ENCODE results near the gene CCS.
"Not testable (repeated sequence)": the region's sequence is repeated elsewhere in the genome, so short reads cannot be mapped to it uniquely, and the experiment has no call there.

Gene CCS

DNA sequence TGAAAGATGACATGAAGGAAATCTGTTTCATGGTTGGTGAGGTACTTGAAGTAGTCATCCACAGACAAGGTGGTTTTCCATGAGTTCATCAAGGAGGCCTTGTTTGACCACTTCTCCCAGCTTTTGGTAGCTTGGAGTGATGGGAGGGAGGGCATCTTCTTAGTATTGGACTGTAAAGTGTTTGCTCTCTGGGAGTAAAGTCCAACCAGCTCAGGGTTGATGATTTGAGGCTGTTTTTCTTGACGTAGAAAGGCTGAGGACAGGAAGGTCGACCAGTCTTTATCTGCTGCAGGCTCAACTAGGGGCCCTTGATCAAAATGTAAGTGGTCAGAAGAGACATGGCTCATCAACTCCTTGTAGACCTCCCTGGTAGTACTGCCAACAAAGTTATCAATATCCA, 1.8 kb upstream of the CCS start:
- no peak for DNase-seq (ENCODE audit: low read depth in 2 of 2)

GRCh38 chr11:66593303-66593635, 284 bp downstream of the CCS start:
- DNase-seq (ENCODE audit: low read depth in 2 of 2), result no peak

- DNase-seq (ENCODE audit: low read depth in 2 of 2), result no peak
Measured at GRCh38 chr11:66593650-66594049, 665 bp downstream of the CCS start.

DNA sequence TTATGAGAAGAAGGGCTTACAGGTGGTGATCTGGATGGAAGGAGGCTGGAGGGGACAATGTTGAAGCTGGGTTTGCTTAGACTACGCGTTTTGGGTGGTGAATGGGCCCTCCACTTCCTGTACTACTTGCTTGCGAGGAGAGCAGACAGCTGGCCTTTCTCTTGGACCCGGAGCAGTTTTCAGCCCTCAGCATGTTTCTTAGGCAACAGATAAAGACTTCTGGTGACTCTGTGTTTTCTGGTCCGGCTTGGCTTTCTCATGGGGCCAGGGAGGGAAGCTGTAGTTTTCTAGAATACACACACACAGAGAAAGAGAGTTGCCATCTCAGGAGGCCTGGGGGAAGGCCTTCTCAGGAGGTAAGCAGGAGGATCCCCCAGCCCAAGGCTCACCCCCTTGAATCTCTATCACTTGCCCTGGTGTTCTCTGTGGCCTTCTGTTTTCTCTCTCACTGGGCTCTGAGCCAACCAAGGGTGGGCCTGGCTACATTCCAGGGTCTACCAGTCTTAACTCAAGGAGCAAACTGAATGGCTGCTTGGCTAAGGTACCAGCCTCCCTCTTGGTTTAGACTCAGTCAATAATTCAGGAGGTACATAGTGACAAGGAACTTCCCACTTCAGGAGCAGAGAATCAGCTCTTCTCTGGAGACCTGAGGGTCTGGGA, 2.4 kb downstream of the CCS start:
- no peak for DNase-seq (ENCODE audit: low read depth in 2 of 2)

DNA sequence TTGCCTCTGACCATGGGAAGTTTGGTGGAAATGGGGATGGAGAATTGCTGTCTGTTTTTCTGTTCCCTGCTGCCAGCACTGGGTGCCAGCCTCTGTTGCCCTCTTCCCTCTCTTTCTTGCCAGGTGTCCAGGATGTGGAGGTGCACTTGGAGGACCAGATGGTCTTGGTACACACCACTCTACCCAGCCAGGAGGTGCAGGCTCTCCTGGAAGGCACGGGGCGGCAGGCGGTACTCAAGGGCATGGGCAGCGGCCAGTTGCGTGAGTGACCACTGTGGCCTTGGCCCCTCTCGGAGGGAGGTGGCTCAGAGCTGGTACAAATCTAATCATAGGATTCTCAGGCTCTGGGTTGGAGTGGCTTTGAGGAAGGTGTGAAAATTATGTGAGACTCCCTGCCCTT, 6.0 kb downstream of the CCS start:
- DNase-seq (ENCODE audit: low read depth in 2 of 2), result no peak

GRCh38 chr11:66600219-66600618, 7.2 kb downstream of the CCS start:
- DNase-seq (ENCODE audit: low read depth in 2 of 2), result no peak

DNA sequence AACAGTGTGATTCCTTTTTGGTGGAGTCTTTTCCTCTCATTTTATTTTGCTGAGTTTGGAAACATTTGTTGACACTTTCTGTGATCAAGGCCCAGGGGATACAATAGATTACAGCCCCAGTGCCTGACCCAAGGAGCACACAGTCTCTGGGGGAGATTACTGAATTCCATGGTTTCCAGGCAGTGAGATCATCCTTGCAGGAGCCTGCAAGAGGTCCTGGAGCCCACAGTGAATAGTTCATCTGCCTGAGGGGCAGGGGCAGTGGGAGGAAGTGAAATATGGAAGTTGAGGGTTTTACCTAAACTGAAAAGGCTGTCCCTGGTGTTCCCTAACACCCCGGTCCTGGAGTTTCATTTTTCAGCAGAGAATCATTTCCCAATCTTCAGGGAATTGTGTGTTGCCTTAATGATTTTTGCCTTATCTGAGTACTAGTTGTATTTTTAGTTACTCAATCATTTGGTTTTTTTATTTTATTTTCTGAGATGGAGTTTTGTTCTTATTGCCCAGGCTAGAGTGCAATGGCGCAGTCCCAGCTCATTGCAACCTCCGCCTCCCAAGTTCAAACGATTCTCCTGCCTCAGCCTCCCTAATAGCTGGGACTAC, 7.7 kb downstream of the CCS start:
- no peak for DNase-seq (ENCODE audit: low read depth in 2 of 2)

- DNase-seq (ENCODE audit: low read depth in 2 of 2), result no peak
Measured at GRCh38 chr11:66603072-66603471, 10.1 kb downstream of the CCS start.

GRCh38 chr11:66604155-66604554, 11.2 kb downstream of the CCS start:
- no peak for DNase-seq (ENCODE audit: low read depth in 2 of 2)

DNA sequence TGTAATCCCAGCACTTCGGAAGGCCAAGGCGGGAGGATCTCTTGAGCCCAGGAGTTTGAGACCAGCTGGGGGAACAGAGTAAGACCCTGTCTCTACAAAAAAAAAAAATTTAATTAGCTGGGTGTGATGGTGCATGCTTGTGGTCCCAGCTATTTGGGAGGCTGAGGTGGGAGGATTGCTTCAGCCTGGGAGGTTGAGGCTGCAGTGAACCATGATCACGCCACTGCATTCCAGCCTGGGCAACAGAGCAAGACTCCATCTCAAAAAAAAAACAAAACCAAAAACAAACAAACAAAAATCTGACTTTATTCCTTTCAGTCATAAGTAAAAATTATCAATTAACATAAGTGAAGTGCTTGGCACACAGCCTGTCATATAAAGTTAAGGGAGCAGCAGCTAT, 13.6 kb downstream of the CCS start:
- not testable (repeated sequence) for DNase-seq (ENCODE audit: low read depth in 2 of 2)

- no peak for DNase-seq (ENCODE audit: low read depth in 2 of 2)
Measured at GRCh38 chr11:66607126-66607834, 14.3 kb downstream of the CCS start.

GRCh38 chr11:66609721-66610617, 17.0 kb downstream of the CCS start:
- DNase-seq (ENCODE audit: low read depth in 2 of 2), result no peak

GRCh38 chr11:66612458-66612857, 19.5 kb downstream of the CCS start:
- no peak for DNase-seq (ENCODE audit: low read depth in 2 of 2)

- DNase-seq (ENCODE audit: low read depth in 2 of 2), result no peak
Measured at GRCh38 chr11:66614073-66614472, 21.1 kb downstream of the CCS start.

DNA sequence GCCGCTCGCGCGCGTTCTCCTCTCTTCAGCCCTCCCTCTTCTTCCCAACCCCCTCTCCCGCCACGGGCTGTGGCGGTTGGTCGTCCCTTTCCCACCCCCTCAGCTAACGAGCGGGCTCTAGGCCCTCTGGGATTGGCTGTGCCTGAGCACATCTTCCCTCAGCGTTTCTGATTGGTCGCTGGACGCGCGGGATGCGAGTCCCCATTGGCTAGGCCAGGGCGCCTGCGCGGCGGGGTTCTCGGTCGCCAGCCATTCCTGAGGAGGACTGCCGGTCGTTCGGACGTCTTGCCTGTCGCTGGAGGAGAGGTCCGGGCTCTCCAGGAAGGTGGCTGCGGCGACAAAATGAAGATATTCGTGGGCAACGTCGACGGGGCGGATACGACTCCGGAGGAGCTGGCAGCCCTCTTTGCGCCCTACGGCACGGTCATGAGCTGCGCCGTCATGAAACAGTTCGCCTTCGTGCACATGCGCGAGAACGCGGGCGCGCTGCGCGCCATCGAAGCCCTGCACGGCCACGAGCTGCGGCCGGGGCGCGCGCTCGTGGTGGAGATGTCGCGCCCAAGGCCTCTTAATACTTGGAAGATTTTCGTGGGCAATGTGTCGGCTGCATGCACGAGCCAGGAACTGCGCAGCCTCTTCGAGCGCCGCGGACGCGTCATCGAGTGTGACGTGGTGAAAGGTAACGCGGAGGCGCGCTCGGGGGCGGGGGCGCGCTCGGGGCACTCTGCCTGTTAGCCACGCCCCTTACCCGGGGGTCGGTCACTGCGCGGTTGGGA, 23.6 kb downstream of the CCS start, which contains the start of gene RBM14:
RBM14 (plus strand) TSS at position 252 of the 776 bp plus-strand sequence; CDS start at position 343, 91 bp downstream.
- DNase-seq (ENCODE audit: low read depth in 2 of 2), result peak; percentile 96 to 97

GRCh38 chr11:66617155-66617834, 24.3 kb downstream of the CCS start:
- DNase-seq (ENCODE audit: low read depth in 2 of 2), result no peak

- DNase-seq (ENCODE audit: low read depth in 2 of 2), result no peak
Measured at GRCh38 chr11:66619080-66619554, 26.1 kb downstream of the CCS start.

GRCh38 chr11:66624450-66624849, 31.5 kb downstream of the CCS start:
- DNase-seq (ENCODE audit: low read depth in 2 of 2), result no peak

GRCh38 chr11:66625041-66625751, 32.2 kb downstream of the CCS start:
- DNase-seq (ENCODE audit: low read depth in 2 of 2), result no peak

GRCh38 chr11:66625752-66626149, 32.8 kb downstream of the CCS start:
- DNase-seq (ENCODE audit: low read depth in 2 of 2), result no peak

All from stimulated activated CD8-positive, alpha-beta memory T cell treated with anti-CD3 and anti-CD28 coated beads, Interleukin-2, amount 100 ng/mL, for 48 hours (primary cell).